Measurements from ENCODE around the gene DZIP1L.
"Not testable (repeated sequence)": the region's sequence is repeated elsewhere in the genome, so short reads cannot be mapped to it uniquely, and the experiment has no call there.

The DZIP1L gene, protein sequence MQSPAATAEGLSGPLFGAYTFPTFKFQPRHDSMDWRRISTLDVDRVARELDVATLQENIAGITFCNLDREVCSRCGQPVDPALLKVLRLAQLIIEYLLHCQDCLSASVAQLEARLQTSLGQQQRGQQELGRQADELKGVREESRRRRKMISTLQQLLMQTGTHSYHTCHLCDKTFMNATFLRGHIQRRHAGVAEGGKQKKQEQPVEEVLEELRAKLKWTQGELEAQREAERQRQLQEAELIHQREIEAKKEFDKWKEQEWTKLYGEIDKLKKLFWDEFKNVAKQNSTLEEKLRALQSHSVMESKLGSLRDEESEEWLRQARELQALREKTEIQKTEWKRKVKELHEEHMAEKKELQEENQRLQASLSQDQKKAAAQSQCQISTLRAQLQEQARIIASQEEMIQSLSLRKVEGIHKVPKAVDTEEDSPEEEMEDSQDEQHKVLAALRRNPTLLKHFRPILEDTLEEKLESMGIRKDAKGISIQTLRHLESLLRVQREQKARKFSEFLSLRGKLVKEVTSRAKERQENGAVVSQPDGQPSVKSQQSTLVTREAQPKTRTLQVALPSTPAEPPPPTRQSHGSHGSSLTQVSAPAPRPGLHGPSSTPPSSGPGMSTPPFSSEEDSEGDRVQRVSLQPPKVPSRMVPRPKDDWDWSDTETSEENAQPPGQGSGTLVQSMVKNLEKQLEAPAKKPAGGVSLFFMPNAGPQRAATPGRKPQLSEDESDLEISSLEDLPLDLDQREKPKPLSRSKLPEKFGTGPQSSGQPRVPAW

DNA sequence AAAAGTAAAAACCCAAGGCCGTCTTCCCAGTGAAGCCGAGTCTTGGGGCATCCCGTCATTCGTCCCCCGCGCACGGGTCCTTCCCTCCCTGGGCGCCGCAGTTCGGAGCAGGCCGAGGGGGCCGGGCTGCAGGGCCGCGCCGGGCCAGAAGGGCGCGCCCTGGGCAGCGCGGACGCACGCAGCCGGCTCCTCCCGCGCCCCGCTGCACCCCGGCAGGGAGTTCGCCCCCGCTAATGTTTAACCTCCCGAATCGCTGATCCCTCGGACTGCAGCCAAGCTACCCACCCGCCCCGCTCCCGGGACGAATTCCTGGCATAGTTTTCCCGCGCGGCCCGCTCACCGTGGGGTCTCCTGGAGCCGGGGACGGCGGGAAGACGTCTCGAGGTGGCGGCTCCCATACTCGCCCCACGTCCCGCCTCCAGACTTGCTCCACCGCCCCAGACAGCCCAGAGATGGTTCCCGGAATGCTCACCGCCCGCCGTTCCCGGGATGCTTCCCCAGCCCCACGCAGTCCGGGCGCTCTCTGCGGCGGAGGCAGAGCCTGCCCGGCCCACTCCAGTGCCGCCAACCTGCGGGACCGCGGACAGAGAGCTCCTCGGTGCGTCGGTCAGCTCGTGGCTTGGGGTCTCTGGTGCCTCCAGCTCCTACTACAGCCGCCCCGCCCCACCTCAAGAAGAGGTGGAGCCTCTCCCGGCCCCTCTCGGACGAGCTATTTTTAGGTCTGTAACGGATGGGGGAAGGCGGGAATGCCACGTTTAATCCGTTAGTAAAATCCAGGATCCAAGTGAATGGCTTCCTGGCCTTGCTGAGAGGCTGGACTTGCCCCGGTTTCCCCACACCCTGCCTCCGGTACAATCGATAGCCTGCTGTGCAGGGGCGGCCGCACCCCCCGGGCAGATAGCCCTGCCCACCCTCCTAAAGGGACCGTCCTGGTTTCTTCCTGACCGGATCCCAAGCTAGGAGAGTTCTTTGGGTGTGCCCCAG is at the start of gene DZIP1L:
TSS of gene DZIP1L (minus strand) at position 621 of the 984 bp plus-strand sequence. CDS start 11,637 bp downstream, outside the sequence.
- peak in 1 of 3 experiments; percentile 13 for DNase-seq (ENCODE audit: low read depth in 2 of 3, low spot score in 2 of 3)

DNA sequence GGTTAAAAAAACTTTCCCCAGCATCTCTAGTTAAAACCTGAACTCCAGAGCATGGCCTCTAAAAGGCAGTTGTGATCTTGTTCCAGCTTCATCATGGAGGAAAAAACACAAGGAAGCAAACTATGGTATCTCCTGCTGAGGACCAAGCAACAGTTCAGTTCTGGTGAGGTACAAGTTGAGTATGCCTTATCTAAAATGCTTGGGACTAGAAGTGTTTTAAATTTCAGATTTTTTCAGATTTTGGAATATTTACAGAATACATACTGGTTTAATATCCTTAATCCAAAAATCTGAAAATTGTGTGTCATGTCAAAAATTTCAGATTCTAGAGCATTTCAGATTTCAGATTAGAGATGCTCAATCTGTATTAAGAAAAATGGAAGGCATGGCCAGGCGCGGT is 49.7 kb upstream of the DZIP1L start:
- no peak for DNase-seq (ENCODE audit: low read depth in 2 of 3, low spot score in 2 of 3)

DNA sequence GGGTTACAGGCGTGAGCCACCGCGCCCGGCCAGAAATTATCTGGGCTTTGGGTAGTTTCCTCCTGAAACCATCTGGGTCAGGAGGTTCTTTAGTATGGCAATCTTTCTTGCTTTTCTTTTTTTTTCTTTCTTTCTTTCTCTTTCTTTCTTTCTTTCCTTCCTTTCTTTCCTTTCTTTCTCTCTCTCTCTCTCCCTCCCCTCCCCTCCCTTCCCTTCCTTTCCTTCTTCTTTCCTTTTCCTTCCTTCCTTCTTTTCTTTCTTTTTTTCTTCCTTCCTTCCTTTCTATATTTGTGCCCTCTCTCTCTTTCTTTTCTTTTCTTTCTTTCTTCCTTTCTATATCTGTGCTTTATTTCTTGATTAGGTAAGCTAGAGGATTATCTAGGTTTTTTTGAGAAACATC is 42.3 kb upstream of the DZIP1L start:
- no peak for DNase-seq (ENCODE audit: low read depth in 2 of 3, low spot score in 2 of 3)

DNA sequence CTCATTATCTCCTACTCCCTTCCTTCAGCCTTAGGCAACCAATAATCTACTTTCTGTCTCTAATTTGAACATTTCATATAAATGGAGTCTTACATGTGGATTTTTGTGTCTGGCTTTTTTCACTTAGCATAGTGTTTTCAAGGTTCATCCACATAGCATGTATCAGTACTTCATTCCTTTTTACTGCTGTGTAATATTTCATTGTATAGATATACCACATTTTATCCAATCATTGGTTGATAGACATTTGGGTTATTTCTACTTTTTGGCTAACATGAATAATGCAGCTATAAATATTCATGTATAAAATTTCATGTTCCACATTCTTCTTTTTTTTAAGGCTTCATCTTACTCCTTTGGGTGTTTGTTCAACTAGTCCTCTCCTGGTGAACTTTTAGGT is 39.1 kb upstream of the DZIP1L start:
- no peak for DNase-seq (ENCODE audit: low read depth in 2 of 3, low spot score in 2 of 3)

DNA sequence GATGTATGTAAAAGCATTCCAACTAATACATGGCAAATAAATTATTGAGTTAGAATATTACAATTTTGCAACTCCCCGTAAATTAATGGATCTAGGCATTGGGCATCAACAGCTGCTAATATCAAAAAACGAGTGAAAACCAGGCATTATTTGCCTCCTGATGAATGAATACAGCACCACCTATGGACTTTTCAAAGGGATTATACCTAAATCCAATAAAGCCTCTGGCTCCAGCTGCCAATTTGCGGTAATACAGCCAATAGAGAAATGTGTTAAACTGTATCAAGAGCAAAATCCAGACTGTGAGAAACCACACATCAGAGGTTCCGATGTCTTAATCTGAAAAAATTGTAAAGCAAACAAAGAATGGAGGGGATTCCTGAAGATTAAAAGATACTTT is 33.1 kb upstream of the DZIP1L start:
- no peak for DNase-seq (ENCODE audit: low read depth in 2 of 3, low spot score in 2 of 3)

DNA sequence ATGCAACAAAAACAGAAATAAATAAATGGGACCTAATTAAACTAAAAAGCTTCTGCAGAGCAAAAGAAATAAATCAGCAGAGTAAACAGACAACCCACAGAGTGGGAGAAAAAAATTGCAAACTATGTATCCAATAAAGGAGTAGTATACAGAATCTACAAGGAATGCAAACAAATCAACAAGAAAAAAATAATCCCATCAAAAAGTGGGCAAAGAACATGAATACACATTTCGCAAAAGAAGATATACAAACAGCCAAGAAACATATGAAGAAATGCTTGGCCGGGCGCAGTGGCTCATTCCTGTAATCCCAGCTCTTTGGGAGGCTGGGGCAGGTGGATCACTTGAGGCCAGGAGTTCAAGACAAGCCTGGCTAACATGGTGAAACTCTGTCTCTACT is 26.8 kb upstream of the DZIP1L start:
- not testable (repeated sequence) for DNase-seq (ENCODE audit: low read depth in 2 of 3, low spot score in 2 of 3)

DNA sequence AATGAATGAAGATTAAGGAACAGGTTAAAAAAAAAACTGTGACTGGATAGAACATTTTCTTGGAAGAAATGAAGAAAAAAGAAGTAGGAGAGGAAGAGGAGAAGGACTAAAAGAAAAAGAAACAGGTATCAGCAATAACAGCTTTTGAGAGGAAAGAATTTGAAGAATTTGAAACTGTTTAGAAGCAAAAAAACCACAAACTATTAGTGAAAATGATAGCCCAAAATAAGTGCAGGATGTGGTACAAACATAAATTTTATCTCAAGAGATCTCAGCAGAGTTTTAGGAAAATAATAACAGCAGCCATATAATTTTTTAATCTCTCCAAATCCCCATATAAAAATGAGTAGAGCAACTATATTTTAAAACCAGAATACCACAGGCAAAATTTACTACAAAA is 25.5 kb upstream of the DZIP1L start:
- DNase-seq (ENCODE audit: low read depth in 2 of 3, low spot score in 2 of 3): no peak

DNA sequence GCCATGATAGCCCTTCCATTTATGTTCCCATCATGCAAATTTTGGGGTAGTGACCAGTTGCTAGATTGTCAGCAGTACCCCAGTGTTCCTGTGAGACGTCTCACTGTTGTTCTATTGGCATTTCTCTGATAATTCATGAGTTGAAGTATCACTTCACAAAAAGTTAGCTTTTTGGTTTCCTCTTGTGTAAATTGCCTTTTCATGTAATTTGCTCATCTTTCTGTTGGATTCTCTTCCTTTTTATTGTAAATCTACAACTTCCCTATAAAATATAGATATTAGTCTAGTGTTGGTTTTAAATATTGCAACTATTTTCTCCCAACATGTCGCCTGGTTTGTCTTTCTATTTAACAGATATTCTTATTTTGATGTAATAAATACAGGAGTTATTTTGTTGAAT is 24.3 kb upstream of the DZIP1L start:
- no peak for DNase-seq (ENCODE audit: low read depth in 2 of 3, low spot score in 2 of 3)

DNA sequence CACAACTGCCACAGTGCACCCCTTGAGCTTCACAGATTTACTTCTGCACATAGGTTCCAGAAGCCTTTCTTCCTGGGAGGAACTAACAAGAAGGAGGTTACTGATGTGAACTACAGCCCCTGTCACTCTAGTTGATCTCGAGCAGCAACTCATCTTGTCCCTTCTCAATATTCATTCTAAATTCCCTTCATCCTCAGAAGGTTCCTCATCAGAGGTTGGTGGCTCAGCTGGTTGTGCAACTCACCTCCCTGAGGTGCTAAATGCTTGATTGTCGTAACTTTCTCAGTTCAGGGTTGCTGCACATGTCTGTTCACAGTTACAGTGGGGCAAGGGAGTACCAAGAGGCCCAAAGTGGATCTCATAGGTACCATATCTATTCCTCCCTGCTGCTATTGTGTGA is 22.5 kb upstream of the DZIP1L start:
- DNase-seq (ENCODE audit: low read depth in 2 of 3, low spot score in 2 of 3): no peak

DNA sequence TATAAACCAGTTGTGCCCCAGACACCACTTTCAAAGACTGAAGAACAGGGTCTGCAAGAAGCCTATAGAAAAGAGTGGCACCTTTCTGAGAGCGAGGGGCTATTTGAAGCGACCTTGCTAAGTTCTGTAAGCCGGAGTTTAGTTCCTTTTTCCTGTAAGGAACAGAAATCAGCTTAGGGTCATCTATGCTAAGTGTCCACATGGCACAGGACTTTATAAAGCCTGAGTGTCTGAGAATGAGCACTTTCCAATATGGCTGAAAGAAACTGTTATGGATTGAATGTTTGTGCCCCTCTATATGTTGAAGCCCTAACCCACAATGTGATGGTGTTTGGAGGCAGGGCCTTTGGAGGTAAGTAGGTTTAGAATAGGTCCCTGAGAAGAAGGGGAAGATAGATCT is 20.8 kb upstream of the DZIP1L start:
- no peak for DNase-seq (ENCODE audit: low read depth in 2 of 3, low spot score in 2 of 3)

DNA sequence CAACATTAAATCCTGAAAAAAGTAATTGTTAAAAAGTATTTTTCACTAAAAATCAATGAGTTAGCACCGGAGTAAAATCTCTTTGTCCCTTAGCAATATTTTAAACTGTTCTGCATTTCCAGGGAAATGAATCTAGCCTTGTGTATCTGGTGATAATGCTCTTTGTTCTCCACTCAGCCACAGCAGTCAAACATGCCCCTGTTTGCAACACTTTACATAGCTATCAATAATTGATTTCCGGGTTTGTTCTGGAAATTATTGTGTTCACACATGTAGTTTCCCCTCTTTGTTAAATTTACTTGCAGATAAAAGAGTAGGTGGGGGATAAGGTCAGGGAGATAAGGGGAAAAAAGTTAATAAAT is 20.4 kb upstream of the DZIP1L start:
- no peak for DNase-seq (ENCODE audit: low read depth in 2 of 3, low spot score in 2 of 3)

DNA sequence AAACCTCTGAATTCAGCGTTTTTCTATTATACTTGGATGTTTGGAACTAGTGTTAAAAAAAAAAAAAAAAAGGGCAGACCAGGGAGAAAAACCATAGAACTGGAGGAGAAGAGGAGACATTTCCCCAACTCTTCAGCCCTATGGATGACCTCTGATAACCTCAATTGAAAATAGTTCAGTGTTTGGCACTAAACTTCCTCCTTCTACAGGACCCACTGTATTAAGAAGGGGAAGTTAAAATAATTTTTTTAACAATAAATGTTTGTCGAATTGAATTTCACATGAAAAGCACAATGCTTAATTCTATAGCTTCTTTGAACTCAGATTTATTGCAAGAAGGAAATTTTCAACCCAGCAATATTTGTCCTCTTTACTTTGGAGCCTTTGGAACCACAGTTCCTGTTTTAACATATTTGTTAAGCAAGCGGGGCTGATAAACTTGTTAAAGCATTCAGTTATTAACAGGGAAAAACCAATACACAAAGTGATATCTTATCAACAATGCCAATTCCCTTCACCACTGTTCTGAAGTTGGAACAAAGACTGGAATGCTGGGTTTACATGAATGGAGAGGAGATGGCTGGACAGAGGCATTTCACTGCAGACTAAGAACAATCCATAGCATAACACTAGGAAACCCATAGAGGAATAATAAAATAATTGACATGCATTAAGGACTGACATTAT is 19.9 kb upstream of the DZIP1L start:
- no peak for DNase-seq (ENCODE audit: low read depth in 2 of 3, low spot score in 2 of 3)

DNA sequence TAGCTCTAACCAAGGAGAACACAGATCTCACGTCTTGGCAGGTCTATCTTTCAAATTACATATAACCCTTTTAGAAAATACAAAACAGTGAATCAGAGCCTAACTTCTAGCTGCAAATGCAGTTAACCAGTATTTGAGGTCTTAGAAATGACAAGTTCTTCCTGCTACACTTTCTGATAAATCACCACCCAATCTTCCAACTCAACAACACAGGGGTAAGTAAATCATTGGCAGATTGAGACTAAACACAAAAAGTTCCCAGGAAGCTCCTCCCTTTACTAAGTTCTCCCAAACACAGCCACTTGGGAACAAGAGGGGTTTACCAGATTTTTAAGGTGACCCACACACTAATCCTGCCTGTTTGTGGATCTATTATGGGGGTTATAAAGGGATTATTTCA is 16.8 kb upstream of the DZIP1L start, which contains the start of gene A4GNT:
TSS of gene A4GNT (minus strand) at position 152 of the 400 bp plus-strand sequence. CDS start 1,134 bp downstream, outside the sequence.
- no peak for DNase-seq (ENCODE audit: low read depth in 2 of 3, low spot score in 2 of 3)

DNA sequence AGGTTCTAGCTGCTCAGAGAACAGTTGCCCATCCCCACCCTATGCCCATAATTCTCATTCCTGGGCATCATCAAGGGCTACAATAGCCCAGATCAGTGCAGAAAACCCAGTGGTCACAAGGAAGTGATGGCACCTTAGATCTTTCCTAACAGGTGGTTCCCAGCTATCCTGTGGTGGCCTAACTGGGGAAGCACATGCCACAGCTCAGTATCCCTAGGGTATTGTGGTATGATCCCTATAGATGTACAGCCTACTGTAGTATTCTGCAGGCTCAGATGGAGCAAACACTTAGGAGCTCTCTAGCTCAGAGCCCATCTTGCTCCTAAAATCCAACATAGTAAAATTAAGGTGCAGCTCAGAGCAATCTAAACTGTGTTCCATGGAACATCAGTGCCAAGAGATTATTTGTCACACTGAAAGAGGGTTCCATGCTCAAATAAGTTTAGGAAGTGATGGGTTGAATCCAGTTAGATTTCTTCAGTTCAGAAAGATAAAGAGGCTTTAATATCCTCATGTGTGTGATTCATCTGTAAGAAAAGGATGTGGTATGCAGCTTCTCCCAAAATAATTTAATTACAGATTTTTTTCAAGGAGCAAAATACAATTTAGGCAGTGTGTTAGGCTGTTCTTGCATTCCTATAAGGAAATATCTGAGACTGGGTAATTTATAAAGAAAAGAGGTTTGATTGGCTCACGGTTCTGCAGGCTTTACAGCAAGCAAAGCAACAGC is 12.4 kb upstream of the DZIP1L start:
- no peak for DNase-seq (ENCODE audit: low read depth in 2 of 3, low spot score in 2 of 3)

DNA sequence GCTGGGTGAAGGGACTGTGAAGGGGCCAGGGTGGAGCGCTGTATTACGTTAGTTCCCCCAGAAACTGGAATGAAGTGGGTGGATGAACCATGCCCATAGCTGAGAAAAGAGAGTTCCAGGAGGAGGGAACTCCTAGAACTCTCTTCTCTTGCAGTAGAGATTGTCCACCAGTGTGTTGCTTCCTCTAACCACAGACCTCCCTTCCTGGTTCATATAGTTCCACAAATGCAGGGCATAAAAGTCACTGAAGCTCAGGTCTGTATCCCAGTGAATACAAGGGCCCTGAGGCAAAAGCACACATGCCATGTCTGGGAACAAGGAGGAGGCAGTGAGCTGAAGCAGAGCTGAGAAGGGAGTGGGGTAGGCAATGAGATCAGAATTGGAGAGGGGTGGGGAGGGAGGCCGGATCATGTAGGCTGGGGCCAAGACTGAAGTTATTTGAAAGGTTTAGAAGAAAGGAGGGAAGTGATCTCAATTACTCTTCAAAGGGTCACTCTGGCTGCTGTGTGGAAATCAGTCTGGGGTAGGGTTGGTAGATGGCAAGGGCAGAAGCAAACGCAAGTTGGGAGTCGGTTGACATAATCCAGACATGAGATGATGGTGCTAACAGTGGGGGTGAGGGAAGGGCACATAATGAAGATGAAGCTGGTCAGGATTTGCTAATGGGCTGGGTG is 10.3 kb upstream of the DZIP1L start:
- no peak for DNase-seq (ENCODE audit: low read depth in 2 of 3, low spot score in 2 of 3)

DNA sequence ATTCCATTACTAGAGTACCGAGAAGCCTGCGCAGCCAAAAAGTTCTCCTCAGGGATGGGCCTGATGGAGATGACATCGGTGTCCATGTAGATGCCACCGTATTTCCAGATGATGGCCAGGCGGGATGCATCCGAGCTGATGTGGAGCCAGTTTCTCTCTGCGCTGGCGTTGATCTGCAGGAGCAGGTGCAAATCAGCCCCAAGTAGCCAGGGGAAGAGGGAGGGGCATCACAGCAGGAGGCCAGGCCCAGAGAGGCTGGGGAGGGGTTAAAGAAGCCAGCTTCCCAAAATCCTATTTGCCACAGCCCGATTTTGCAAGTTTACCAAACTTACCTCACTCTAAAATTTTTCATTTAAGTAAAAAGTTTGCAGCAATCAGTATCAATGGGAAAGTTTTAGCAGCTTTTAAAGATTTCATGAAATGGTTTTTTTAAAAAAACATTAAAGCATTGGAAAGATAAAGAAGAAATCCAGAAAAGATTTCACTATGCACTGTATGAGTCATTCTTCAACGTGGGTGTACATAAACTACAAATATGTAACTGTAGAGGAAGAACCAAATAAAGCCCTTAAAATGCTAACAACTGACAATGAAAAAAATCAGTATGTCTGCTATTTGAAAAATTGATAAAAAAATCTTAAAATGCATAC is 9.4 kb upstream of the DZIP1L start:
- no peak for DNase-seq (ENCODE audit: low read depth in 2 of 3, low spot score in 2 of 3)

DNA sequence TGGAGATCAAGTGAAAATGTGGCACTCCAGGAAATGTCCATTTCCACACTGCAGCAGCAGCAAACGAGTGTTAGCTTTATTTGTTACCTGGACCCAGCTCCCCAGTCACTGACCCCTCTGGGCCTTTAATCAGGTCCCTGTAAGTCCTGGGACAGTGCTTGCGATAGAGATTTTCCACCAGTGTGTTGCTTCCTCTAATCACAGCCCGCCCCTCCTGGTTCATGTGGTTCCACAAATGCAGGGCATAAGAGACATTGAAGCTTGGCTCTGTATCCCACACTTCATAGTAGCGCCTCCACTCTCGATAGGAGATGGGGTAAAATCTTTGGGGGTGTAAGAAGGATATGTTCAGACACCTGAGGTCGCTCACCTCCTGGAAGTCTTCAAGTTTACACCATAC is 8.8 kb upstream of the DZIP1L start:
- DNase-seq (ENCODE audit: low read depth in 2 of 3, low spot score in 2 of 3): no peak

DNA sequence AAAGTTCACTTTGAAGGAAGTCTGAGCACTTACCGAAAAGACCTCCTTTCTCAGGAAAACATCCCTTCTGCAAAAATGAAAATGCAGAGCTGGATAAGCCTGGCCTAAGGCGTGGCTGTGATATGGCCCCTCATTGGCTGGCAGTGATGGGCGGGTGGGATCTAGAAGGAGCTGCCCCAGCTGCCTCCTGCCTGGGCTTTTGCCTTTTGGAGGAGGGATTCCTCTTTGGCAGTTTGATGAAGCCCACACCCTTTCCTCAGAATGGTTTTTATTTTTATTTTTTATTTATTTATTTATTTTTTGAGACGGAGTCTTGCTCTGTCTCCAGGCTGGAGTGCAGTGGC is 4.0 kb upstream of the DZIP1L start:
- no peak for DNase-seq (ENCODE audit: low read depth in 2 of 3, low spot score in 2 of 3)
